Ammon's horn (tissue), 1 donor: ENCODE measurements around the gene TELO2.
"Not testable (repeated sequence)": the region's sequence is repeated elsewhere in the genome, so short reads cannot be mapped to it uniquely, and the experiment has no call there.

ENCODE experiments used
- DNase-seq: peaks from one replicate; pipeline ENCODE4 v3.0.0-alpha.2; 2016; ENCODE audit warnings: low spot score

Gene TELO2

GRCh38 chr16:1457489-1458245 lies 35.5 kb upstream of the TELO2 start:
- DNase-seq: no peak

GRCh38 chr16:1458336-1458976 lies 34.7 kb upstream of the TELO2 start:
- DNase-seq: peak; percentile 46

- DNase-seq: no peak
Measured at GRCh38 chr16:1458977-1459341, 34.2 kb upstream of the TELO2 start.

- no peak for DNase-seq
Measured at GRCh38 chr16:1459967-1460366, 33.2 kb upstream of the TELO2 start.

- DNase-seq: no peak
Measured at GRCh38 chr16:1460602-1461138, 32.5 kb upstream of the TELO2 start.

GRCh38 chr16:1461146-1461545 lies 32.0 kb upstream of the TELO2 start:
- no peak for DNase-seq

- DNase-seq: no peak
Measured at GRCh38 chr16:1464196-1464893, 28.8 kb upstream of the TELO2 start.

GRCh38 chr16:1464894-1465566 lies 28.1 kb upstream of the TELO2 start:
- no peak for DNase-seq

GRCh38 chr16:1465567-1465915 lies 27.6 kb upstream of the TELO2 start:
- no peak for DNase-seq

- no peak for DNase-seq
Measured at GRCh38 chr16:1466054-1466453, 27.1 kb upstream of the TELO2 start.

GRCh38 chr16:1466968-1467521 lies 26.1 kb upstream of the TELO2 start:
- DNase-seq: no peak

GRCh38 chr16:1468426-1468810 lies 24.7 kb upstream of the TELO2 start:
- no peak for DNase-seq

- DNase-seq: not testable (repeated sequence)
Measured at GRCh38 chr16:1469141-1469540, 24.0 kb upstream of the TELO2 start.

GRCh38 chr16:1469693-1470201 lies 23.4 kb upstream of the TELO2 start:
- DNase-seq: no peak

GRCh38 chr16:1470481-1471251 lies 22.5 kb upstream of the TELO2 start:
- no peak for DNase-seq

GRCh38 chr16:1471569-1472194 lies 21.5 kb upstream of the TELO2 start:
- DNase-seq: no peak

GRCh38 chr16:1472974-1473373 lies 20.2 kb upstream of the TELO2 start:
- no peak for DNase-seq

- no peak for DNase-seq
Measured at GRCh38 chr16:1474082-1474795, 18.9 kb upstream of the TELO2 start.

GRCh38 chr16:1474796-1475551 lies 18.2 kb upstream of the TELO2 start, which contains the start of gene CLCN7:
Gene CLCN7, minus strand, starts transcription at chr16:1475028. Its CDS starts 54 bp downstream, at chr16:1474974.
- peak; percentile 82 for DNase-seq
